ENCODE data around the gene RNF215.
"Not testable (repeated sequence)": the region's sequence is repeated elsewhere in the genome, so short reads cannot be mapped to it uniquely, and the experiment has no call there.

RNF215 gene

DNA sequence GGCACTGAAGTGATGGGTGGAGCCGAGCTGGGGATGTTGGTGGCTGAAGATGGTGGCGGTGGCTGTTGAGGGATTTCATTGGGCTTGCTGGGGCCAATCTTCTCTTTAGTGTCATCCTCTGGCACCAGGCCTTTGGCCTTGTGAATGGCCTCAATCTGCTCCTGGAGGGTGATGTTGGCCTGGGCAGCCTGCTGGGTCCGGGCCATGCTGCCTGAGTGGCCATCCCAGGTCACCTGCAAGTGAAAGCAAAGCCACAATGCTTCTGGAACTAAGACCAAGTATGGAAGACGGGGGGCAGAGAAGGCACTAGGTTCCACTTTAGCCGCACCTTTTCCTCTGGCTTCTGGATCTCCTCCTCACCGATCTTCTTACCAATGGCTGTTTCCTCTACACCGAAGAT is 48.4 kb downstream of the RNF215 start:
- Histone ChIP-seq H3K4me1 (ENCODE audit: control insufficient read depth, insufficient read depth, low read length) (no peaks in the 10 kb centered on the region), H3K36me3 (ENCODE audit: control insufficient read depth, insufficient read depth, low read length) (peaks cover 98% of the 10 kb centered on the region), H3K9me3 (ENCODE audit: control insufficient read depth, insufficient read depth, low read length) (no peaks in the 10 kb centered on the region)

GRCh38 chr22:30338341-30338740 is 48.9 kb downstream of the RNF215 start:
- H3K9ac ChIP-seq (ENCODE audit: low read depth, low read length); H3K4me3 ChIP-seq (ENCODE audit: low read depth, low read length); H3K4me1 ChIP-seq (ENCODE audit: control insufficient read depth, insufficient read depth, low read length); H3K27ac ChIP-seq (ENCODE audit: low read depth, low read length); H3K27me3 ChIP-seq (ENCODE audit: control insufficient read depth, insufficient read depth, low read length); H3K9me3 ChIP-seq (ENCODE audit: control insufficient read depth, insufficient read depth, low read length): not testable (repeated sequence)
- peaks cover 98% of the 10 kb centered on the region for H3K36me3 ChIP-seq (ENCODE audit: control insufficient read depth, insufficient read depth, low read length)

More for the DNA sequence above, 48.4 kb downstream of the RNF215 start:
- Histone ChIP-seq H3K27me3 (ENCODE audit: control insufficient read depth, insufficient read depth, low read length) (no peaks in the 10 kb centered on the region), H3K9ac (ENCODE audit: low read depth, low read length) (no peak overlapping the region), H3K4me3 (ENCODE audit: low read depth, low read length) (no peak overlapping the region), H3K27ac (ENCODE audit: low read depth, low read length) (no peak overlapping the region)

DNA sequence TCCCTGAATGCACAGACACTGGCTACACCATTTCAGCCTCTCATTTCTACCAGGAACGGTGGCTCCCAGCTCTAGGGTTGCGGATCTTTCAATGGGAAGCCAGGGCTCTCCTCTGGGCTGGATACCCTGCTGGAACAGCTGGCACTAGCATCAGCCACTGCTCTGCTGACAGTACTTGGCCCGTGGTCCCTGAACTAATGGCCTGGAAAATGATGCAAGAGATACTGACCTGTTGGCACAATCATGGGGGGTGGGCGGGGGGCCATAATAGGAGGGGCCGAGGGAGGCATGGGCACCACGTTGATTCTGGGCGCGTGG is 49.8 kb downstream of the RNF215 start:
- H3K9me3 ChIP-seq (ENCODE audit: control insufficient read depth, insufficient read depth, low read length) = no peaks in the 10 kb centered on the region
- peaks cover 98% of the 10 kb centered on the region for H3K36me3 ChIP-seq (ENCODE audit: control insufficient read depth, insufficient read depth, low read length)
- H3K27me3 ChIP-seq (ENCODE audit: control insufficient read depth, insufficient read depth, low read length) = no peaks in the 10 kb centered on the region
- H3K9ac ChIP-seq (ENCODE audit: low read depth, low read length) = no peak overlapping the region
- H3K27ac ChIP-seq (ENCODE audit: low read depth, low read length) = no peak overlapping the region
- H3K4me1 ChIP-seq (ENCODE audit: control insufficient read depth, insufficient read depth, low read length) = no peaks in the 10 kb centered on the region
- no peak overlapping the region for H3K4me3 ChIP-seq (ENCODE audit: low read depth, low read length)

DNA sequence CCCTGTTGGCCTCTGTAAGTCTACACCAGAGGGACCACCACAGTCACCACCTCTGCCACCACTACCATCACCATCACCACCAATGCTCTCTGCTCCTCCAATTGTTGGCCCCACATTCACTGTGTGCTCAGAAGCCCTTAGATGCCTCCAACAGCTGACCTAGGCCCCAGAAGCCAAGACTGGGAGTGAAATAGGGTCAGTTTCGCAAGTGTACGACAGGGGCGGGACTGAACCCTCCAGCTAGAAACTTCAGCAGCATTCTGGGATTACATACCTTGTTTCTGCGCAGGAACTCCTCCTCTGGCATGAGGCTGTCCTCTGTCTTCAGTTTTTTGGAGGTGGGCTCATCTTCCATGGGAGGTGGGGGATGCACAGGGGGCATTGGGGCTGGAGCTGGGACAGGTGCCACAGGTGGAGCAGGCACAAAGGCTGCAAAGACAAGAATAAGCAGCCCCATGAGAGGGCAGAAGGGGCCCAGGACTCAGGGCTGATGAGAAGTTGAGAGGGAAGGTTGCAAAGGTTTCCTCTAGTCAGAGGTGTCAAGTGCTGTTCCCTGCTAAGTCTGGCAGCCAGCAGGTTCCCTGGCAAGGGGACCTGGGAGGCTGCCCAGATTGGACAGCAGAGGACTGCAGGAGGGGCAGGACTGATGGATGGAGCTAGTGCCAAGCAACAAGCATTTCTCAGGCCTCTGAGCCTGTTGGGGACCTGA is 50.3 kb downstream of the RNF215 start:
- no peaks in the 10 kb centered on the region for H3K9me3 ChIP-seq (ENCODE audit: control insufficient read depth, insufficient read depth, low read length)
- H3K9ac ChIP-seq (ENCODE audit: low read depth, low read length) = no peak overlapping the region
- no peaks in the 10 kb centered on the region for H3K4me1 ChIP-seq (ENCODE audit: control insufficient read depth, insufficient read depth, low read length)
- H3K27me3 ChIP-seq (ENCODE audit: control insufficient read depth, insufficient read depth, low read length) = no peaks in the 10 kb centered on the region
- H3K27ac ChIP-seq (ENCODE audit: low read depth, low read length) = no peak overlapping the region
- H3K36me3 ChIP-seq (ENCODE audit: control insufficient read depth, insufficient read depth, low read length) = peaks cover 98% of the 10 kb centered on the region
- H3K4me3 ChIP-seq (ENCODE audit: low read depth, low read length) = no peak overlapping the region

DNA sequence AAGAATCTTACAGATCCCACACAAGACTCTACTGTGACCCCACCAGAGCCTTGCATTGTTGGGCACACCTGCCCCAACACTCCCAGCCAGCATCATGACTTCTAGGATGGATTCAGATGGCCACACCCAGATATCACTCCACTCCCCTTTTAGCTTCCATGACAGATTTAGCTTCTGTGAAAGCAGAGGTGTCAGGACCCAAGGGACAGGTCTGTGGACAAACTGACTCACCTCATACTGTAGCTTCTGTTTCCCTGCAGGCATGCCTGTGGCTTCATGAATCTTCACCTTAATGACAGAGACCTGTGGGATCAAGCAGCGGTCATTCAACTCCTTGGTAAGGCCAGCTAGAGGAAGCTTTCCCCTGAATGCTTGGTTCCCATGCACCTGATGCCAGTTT is 52.0 kb downstream of the RNF215 start:
- H3K9me3 ChIP-seq (ENCODE audit: control insufficient read depth, insufficient read depth, low read length) = no peaks in the 10 kb centered on the region
- no peak overlapping the region for H3K4me3 ChIP-seq (ENCODE audit: low read depth, low read length)
- H3K27me3 ChIP-seq (ENCODE audit: control insufficient read depth, insufficient read depth, low read length) = no peaks in the 10 kb centered on the region
- no peak overlapping the region for H3K9ac ChIP-seq (ENCODE audit: low read depth, low read length)
- peaks cover 92% of the 10 kb centered on the region for H3K36me3 ChIP-seq (ENCODE audit: control insufficient read depth, insufficient read depth, low read length)
- H3K4me1 ChIP-seq (ENCODE audit: control insufficient read depth, insufficient read depth, low read length) = no peaks in the 10 kb centered on the region
- no peak overlapping the region for H3K27ac ChIP-seq (ENCODE audit: low read depth, low read length)

DNA sequence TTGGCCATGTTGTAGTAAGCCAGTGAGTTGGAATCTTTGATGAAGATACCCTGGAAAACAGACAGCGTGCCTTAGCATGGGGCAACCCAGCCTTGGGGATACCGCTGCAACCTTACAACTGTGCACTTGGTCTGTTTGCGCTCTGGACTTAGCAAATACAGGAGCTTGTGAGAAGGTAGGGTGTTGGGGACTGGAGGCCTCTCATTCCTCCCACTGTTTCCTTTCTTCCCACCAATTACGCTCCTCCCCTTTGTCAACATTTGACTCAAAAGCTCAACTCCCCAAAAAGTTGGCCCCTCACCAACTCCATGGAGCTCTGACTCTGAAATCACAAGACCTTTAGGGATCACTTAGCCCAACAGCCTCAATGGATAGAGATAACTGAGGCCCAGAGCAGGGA is 52.6 kb downstream of the RNF215 start:
- H3K4me1 ChIP-seq (ENCODE audit: control insufficient read depth, insufficient read depth, low read length) = no peaks in the 10 kb centered on the region
- no peak overlapping the region for H3K9ac ChIP-seq (ENCODE audit: low read depth, low read length)
- no peak overlapping the region for H3K27ac ChIP-seq (ENCODE audit: low read depth, low read length)
- no peaks in the 10 kb centered on the region for H3K9me3 ChIP-seq (ENCODE audit: control insufficient read depth, insufficient read depth, low read length)
- H3K27me3 ChIP-seq (ENCODE audit: control insufficient read depth, insufficient read depth, low read length) = no peaks in the 10 kb centered on the region
- H3K36me3 ChIP-seq (ENCODE audit: control insufficient read depth, insufficient read depth, low read length) = peaks cover 86% of the 10 kb centered on the region
- H3K4me3 ChIP-seq (ENCODE audit: low read depth, low read length) = no peak overlapping the region

DNA sequence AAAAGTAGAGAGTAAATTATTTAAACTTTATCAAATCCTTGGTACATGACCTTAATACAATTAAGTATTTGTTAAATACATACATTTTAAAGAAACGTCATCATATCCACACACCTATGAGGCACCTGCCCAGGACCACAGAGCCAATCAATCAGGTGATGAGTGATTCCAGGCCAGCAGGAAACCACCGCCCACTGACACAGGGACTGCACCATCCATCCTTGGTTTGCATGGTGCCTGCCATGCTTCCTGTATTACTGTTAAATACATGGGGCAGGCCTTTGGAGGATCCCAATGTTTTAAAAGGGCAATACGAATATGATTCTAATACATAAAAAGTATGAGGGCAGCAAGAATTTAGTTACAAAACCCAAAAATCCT is 53.5 kb downstream of the RNF215 start:
- no peak overlapping the region for H3K9ac ChIP-seq (ENCODE audit: low read depth, low read length)
- H3K4me3 ChIP-seq (ENCODE audit: low read depth, low read length) = no peak overlapping the region
- no peaks in the 10 kb centered on the region for H3K27me3 ChIP-seq (ENCODE audit: control insufficient read depth, insufficient read depth, low read length)
- peaks cover 76% of the 10 kb centered on the region for H3K36me3 ChIP-seq (ENCODE audit: control insufficient read depth, insufficient read depth, low read length)
- H3K27ac ChIP-seq (ENCODE audit: low read depth, low read length) = no peak overlapping the region
- no peaks in the 10 kb centered on the region for H3K4me1 ChIP-seq (ENCODE audit: control insufficient read depth, insufficient read depth, low read length)
- H3K9me3 ChIP-seq (ENCODE audit: control insufficient read depth, insufficient read depth, low read length) = no peaks in the 10 kb centered on the region

GRCh38 chr22:30332994-30333706 is 54.1 kb downstream of the RNF215 start:
- Histone ChIP-seq H3K9me3 (ENCODE audit: control insufficient read depth, insufficient read depth, low read length) (no peaks in the 10 kb centered on the region), H3K36me3 (ENCODE audit: control insufficient read depth, insufficient read depth, low read length) (peaks cover 72% of the 10 kb centered on the region), H3K27ac (ENCODE audit: low read depth, low read length) (no peak overlapping the region)

GRCh38 chr22:30332551-30332950 is 54.7 kb downstream of the RNF215 start:
- no peaks in the 10 kb centered on the region for H3K9me3 ChIP-seq (ENCODE audit: control insufficient read depth, insufficient read depth, low read length)
- H3K9ac ChIP-seq (ENCODE audit: low read depth, low read length) = no peak overlapping the region
- H3K36me3 ChIP-seq (ENCODE audit: control insufficient read depth, insufficient read depth, low read length) = peaks cover 66% of the 10 kb centered on the region
- H3K27ac ChIP-seq (ENCODE audit: low read depth, low read length) = no peak overlapping the region
- H3K27me3 ChIP-seq (ENCODE audit: control insufficient read depth, insufficient read depth, low read length) = no peaks in the 10 kb centered on the region
- no peak overlapping the region for H3K4me3 ChIP-seq (ENCODE audit: low read depth, low read length)
- H3K4me1 ChIP-seq (ENCODE audit: control insufficient read depth, insufficient read depth, low read length) = peaks cover 4% of the 10 kb centered on the region

More at GRCh38 chr22:30332994-30333706, 54.1 kb downstream of the RNF215 start:
- H3K4me1 ChIP-seq (ENCODE audit: control insufficient read depth, insufficient read depth, low read length) = no peaks in the 10 kb centered on the region
- H3K4me3 ChIP-seq (ENCODE audit: low read depth, low read length) = no peak overlapping the region
- no peaks in the 10 kb centered on the region for H3K27me3 ChIP-seq (ENCODE audit: control insufficient read depth, insufficient read depth, low read length)
- H3K9ac ChIP-seq (ENCODE audit: low read depth, low read length) = no peak overlapping the region
